GM19043 (cell line): Measurements from ENCODE around the gene HMGCR.

Experiments
- ATAC-seq: cut with Tn5 transposase; IDR thresholded peaks from one replicate; pipeline ENCODE4 v1.9.1; 2021; ENCODE audit warnings: low read depth; ENCODE audit not compliant: unreplicated experiment

Gene HMGCR

GRCh38 chr5:75374394-75374814 is 37.4 kb downstream of the HMGCR start:
- no peak for ATAC-seq

- no peak for ATAC-seq
These were observed 38.4 kb downstream of the HMGCR start for GRCh38 chr5:75375414-75375813.

GRCh38 chr5:75380099-75380498 is 43.1 kb downstream of the HMGCR start:
- ATAC-seq = no peak

- ATAC-seq = no peak
These were observed 44.4 kb downstream of the HMGCR start for GRCh38 chr5:75381456-75381855.

DNA sequence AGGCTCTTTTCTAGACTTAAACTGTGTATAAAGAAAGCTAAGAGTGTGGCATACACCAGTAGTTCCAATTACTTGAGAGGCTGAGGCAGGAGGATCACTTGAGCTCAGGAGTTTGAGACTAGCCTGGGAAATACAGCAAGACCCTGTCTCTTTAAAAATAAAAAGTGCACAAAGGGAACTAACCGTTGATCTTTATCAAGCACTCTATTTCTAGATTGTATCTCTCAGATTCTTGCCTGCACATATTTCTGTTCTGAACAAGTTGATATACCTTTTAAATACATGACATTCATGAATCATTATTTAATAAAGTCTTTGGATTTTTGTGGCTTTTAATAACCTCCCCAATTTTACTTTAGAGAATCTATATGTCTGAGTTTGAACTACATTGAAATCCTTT is 47.2 kb downstream of the HMGCR start:
- no peak for ATAC-seq

DNA sequence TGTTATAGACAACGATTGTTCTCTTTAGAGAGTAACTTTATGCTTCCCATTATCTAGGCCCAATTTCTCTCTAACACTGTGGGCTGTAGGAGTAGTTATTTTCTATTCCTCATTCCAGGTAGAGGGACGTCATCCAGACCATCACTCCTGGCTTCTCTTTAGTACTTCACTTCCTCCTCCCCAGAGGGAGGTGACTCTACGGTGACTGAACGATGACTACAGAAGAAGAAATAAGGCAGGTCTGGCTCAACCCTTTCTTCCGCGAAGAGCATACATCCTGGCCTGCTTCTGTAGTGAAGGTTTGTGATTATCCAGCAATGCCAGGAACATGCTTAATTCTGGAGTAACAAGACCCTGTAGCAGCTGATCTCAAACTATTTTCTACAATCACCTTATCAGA is 50.8 kb downstream of the HMGCR start:
- no peak for ATAC-seq

DNA sequence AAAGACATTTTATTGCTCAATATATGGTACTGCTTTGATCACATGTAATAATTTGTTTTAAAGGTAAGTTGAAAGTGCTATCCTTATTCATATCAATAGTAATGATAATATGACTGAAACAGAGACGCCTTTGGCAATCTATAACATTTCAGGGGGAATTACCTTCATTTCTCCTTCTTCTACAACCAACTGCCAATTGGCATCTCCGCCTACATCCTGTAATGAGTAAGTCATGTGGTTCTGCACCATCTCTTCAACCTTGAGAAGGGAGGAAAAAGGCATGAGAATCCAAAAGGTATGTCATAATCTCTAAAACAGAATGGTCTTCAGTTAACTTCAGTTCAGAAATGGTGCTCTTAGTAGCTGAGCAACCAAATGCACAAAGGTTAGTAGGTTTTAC is 52.4 kb downstream of the HMGCR start:
- ATAC-seq = no peak

DNA sequence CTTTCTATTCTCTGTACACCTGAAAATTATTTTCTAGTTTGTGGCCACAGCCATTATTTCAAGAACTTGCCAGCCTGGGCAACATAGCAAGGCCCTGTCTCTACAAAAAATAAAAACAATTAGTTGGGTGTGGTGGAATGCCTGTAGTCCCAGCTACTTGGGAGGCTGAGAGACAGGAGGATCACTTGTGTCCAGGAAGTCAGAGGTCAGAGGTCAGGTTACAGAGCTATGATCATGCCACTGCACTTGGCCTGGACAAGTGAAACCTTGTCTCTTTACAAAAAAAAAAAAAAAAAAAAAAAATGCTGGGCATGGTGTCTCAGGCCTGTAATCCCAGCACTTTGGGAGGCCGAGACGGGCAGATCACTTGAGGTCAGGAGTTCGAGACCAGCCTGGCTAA is 58.3 kb downstream of the HMGCR start:
- ATAC-seq = no peak

- no peak for ATAC-seq
These were observed 68.3 kb downstream of the HMGCR start for GRCh38 chr5:75405296-75405695.
